ENCODE results near the gene PTGER3. TPM values are rescaled to one million over a fixed set of nuclear protein-coding genes. Genes with fewer than 3 reads are reported as not detected.

The PTGER3 gene
- total and polyA plus RNA-seq, 7 experiments from 2014 or later: 0.07 to 4.3 (median 3.1) TPM; not detected in 3

DNA sequence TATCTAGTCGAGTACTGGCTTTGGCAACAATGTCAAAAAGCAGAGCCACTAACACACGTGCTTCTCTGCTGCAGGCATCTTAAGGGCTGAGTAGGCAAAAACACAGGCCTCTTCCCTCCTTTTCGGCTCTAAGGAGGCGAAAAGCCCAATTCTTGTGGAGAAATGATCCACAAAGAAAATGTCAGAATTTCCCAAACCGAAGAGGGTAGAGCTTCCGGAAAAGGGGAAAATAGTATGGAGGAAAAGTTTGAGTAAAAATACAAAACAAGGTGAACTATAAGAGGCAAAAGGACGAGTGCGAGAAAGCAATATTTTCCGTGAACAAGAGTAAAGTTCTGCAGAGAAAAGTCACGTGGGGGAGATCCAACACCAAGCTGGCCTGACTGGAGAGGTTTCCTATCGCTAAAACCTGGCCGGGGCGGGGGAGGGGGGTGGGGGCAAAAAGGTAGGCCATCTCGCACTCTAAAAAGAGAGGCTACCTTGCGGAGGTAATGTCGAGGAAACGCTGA, 32.7 kb upstream of the PTGER3 start:
- ATAC-seq: no peak
- peaks cover 10 to 24% (median 14%) of the 10 kb centered on the region in 5 donors for H3K27me3 Mint-ChIP-seq
- ChIA-PET CTCF (interaction anchor here (0.8 kb wide), 1 partner anchor 670 kb away, joined by 3 read pairs; no protein-coding TSS in a partner anchor), POLR2A (interaction anchor here (1.1 to 2.1 kb wide), 10 partner anchors 7 to 875 kb away, joined by 3 to 23 read pairs (median 6); partner anchors contain the start of genes ANKRD13C, CTH, LRRC40 and SRSF11)
- Histone ChIP-seq H3K4me3 (ENCODE audit: low read length) (peak overlapping the region; percentile 87), H3K27ac (ENCODE audit: low read depth, low read length) (peak overlapping the region; percentile 95), H3K9me3 (ENCODE audit: control insufficient read depth in 2 of 3, low read length in 3 of 3) (no peaks in the 10 kb centered on the region), H3K4me1 (ENCODE audit: control insufficient read depth in 2 of 2, insufficient read depth in 2 of 2, low read length in 2 of 2) (peaks cover 15 to 19% of the 10 kb centered on the region in 2 donors), H3K36me3 (ENCODE audit: control insufficient read depth in 2 of 3, insufficient read depth in 3 of 3, low read length in 3 of 3) (peaks cover 3 to 31% (median 19%) of the 10 kb centered on the region in 3 experiments), H3K27me3 (ENCODE audit: control insufficient read depth in 2 of 2, insufficient read depth in 2 of 2, low read length in 2 of 2) (no peaks in the 10 kb centered on the region)
- H3K9me3 Mint-ChIP-seq: peaks cover 0 to 8% (median 0%) of the 10 kb centered on the region in 11 donors
- DNase-seq: peak in 1 of 9 donors; percentile 5
- H3K27ac Mint-ChIP-seq: peak overlapping the region; percentile 98 to 100 (median 99)
- peak overlapping the region; percentile 93 to 100 (median 99) for H3K4me3 Mint-ChIP-seq
- peaks cover 2 to 20% (median 11%) of the 10 kb centered on the region in 5 donors for H3K36me3 Mint-ChIP-seq
- intact Hi-C loops (cut with micrococcal nuclease): loop anchor here (1.0 to 2.0 kb wide), 3 partner anchors 15 to 29 kb away; no protein-coding TSS in a partner anchor
- peaks cover 12 to 62% (median 47%) of the 10 kb centered on the region in 7 donors for H3K4me1 Mint-ChIP-seq

DNA sequence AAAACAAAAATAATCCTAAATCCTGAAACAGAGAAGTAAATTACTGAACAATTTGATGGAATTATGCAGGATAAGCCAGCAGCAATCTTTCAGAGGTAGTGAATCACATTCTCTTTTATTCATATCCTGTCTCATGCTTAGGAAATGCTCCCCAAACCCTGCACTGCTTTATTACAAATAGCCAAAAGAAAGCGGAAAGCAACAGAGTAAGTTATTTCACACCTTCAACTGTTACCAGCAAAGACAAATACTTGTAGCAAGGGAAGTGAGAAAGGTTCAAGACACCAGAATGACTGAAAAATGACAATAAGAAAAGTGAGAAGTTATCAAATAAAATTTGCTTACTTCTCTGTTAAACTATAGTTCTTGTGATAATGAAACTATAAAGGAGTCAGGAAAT, 27.1 kb upstream of the PTGER3 start:
- peak overlapping the region in 1 of 10 donors; percentile 15 for H3K4me3 Mint-ChIP-seq

DNA sequence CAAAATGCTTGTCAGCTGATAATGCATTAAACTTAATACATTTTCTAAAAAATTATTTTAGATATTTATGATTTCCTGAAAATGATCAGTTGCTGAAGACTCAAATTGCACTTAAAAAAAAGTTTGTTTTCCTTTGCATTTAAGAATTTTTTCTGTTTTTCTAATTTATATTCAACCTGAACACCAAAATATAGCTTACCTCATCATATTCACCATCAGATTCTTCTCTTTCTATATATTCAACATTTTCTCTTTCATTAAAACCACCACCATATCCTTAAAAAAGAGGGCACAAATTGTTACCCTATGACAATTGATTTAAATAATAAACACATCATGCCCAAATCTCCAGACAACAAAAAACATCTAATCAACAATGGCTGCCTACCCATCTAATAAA, 24.7 kb upstream of the PTGER3 start:
- H3K4me1 ChIP-seq (ENCODE audit: control insufficient read depth in 2 of 2, insufficient read depth in 2 of 2, low read length in 2 of 2): no peaks in the 10 kb centered on the region
- peak overlapping the region in 4 of 9 donors; percentile 9 to 53 (median 36) for H3K27ac Mint-ChIP-seq
- DNase-seq (no peak), ATAC-seq (no peak)
- peaks cover 18 to 53% (median 37%) of the 10 kb centered on the region in 7 donors for H3K4me1 Mint-ChIP-seq
- H3K27me3 ChIP-seq (ENCODE audit: control insufficient read depth in 2 of 2, insufficient read depth in 2 of 2, low read length in 2 of 2): no peaks in the 10 kb centered on the region
- H3K9me3 ChIP-seq (ENCODE audit: control insufficient read depth in 2 of 3, low read length in 3 of 3): no peaks in the 10 kb centered on the region
- H3K9me3 Mint-ChIP-seq: no peaks in the 10 kb centered on the region
- CTCF ChIA-PET: no interaction called here
- intact Hi-C loops (cut with micrococcal nuclease): no loop called here
- no peaks in the 10 kb centered on the region for H3K27me3 Mint-ChIP-seq
- no peak overlapping the region for H3K4me3 Mint-ChIP-seq
- H3K36me3 Mint-ChIP-seq: peaks cover 9 to 56% (median 40%) of the 10 kb centered on the region in 5 donors
- POLR2A ChIA-PET: interaction anchor here (0.7 to 0.9 kb wide), 2 partner anchors 9 to 718 kb away, joined by 3 read pairs; partner anchors contain the start of genes ANKRD13C and ZRANB2
- peaks cover 28 to 87% (median 57%) of the 10 kb centered on the region in 3 experiments for H3K36me3 ChIP-seq (ENCODE audit: control insufficient read depth in 2 of 3, insufficient read depth in 3 of 3, low read length in 3 of 3)
- no peak overlapping the region for H3K27ac ChIP-seq (ENCODE audit: low read depth, low read length)
- no peak overlapping the region for H3K4me3 ChIP-seq (ENCODE audit: low read length)

More for the DNA sequence above, 27.1 kb upstream of the PTGER3 start:
- peak overlapping the region in 2 of 9 donors; percentile 1 to 7 for H3K27ac Mint-ChIP-seq
- H3K4me1 Mint-ChIP-seq: peaks cover 22 to 65% (median 49%) of the 10 kb centered on the region in 7 donors
- H3K27me3 ChIP-seq (ENCODE audit: control insufficient read depth in 2 of 2, insufficient read depth in 2 of 2, low read length in 2 of 2): no peaks in the 10 kb centered on the region
- H3K9me3 ChIP-seq (ENCODE audit: control insufficient read depth in 2 of 3, low read length in 3 of 3): no peaks in the 10 kb centered on the region
- H3K4me1 ChIP-seq (ENCODE audit: control insufficient read depth in 2 of 2, insufficient read depth in 2 of 2, low read length in 2 of 2): peaks cover 10 to 11% of the 10 kb centered on the region in 2 donors
- H3K4me3 ChIP-seq (ENCODE audit: low read length): no peak overlapping the region
- intact Hi-C loops (cut with micrococcal nuclease): no loop called here
- H3K9me3 Mint-ChIP-seq: no peaks in the 10 kb centered on the region
- H3K27me3 Mint-ChIP-seq: no peaks in the 10 kb centered on the region
- no peak overlapping the region for H3K27ac ChIP-seq (ENCODE audit: low read depth, low read length)
- ChIA-PET POLR2A (no interaction called here), CTCF (no interaction called here)
- DNase-seq (no peak), ATAC-seq (no peak)
- H3K36me3 Mint-ChIP-seq: peaks cover 9 to 50% (median 38%) of the 10 kb centered on the region in 5 donors
- peaks cover 18 to 73% (median 54%) of the 10 kb centered on the region in 3 experiments for H3K36me3 ChIP-seq (ENCODE audit: control insufficient read depth in 2 of 3, insufficient read depth in 3 of 3, low read length in 3 of 3)

DNA sequence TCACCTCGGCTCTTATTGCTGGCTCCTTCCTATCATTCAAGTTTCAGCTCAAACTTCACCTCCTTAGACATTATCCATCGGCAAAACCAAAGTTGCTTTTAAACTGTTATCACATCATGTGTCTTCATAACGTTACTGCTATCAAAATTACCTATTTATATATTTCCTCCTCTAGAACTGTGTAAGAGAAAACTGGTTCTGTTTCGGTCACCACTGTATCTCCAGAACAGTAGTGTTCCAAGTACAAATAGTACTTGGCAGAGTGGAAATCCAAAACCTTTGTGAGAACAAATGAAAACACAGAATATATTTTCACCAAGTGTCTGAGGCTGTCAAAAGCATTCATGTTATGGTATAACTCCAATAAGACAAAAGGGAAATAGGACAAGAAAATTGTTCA, 24.1 kb upstream of the PTGER3 start:
- intact Hi-C loops (cut with micrococcal nuclease): no loop called here
- no peaks in the 10 kb centered on the region for H3K4me1 ChIP-seq (ENCODE audit: control insufficient read depth in 2 of 2, insufficient read depth in 2 of 2, low read length in 2 of 2)
- no peaks in the 10 kb centered on the region for H3K9me3 ChIP-seq (ENCODE audit: control insufficient read depth in 2 of 3, low read length in 3 of 3)
- ChIA-PET CTCF (no interaction called here), POLR2A (interaction anchor here (0.7 kb wide), 1 partner anchor 717 kb away, joined by 3 read pairs; the partner anchor contains the start of gene ANKRD13C)
- peaks cover 9 to 58% (median 41%) of the 10 kb centered on the region in 5 donors for H3K36me3 Mint-ChIP-seq
- no peaks in the 10 kb centered on the region for H3K27me3 ChIP-seq (ENCODE audit: control insufficient read depth in 2 of 2, insufficient read depth in 2 of 2, low read length in 2 of 2)
- no peak overlapping the region for H3K4me3 Mint-ChIP-seq
- H3K4me1 Mint-ChIP-seq: peaks cover 18 to 53% (median 36%) of the 10 kb centered on the region in 7 donors
- DNase-seq: no peak
- no peak overlapping the region for H3K27ac ChIP-seq (ENCODE audit: low read depth, low read length)
- no peaks in the 10 kb centered on the region for H3K9me3 Mint-ChIP-seq
- peak overlapping the region in 2 of 9 donors; percentile 11 to 44 for H3K27ac Mint-ChIP-seq
- peaks cover 29 to 83% (median 60%) of the 10 kb centered on the region in 3 experiments for H3K36me3 ChIP-seq (ENCODE audit: control insufficient read depth in 2 of 3, insufficient read depth in 3 of 3, low read length in 3 of 3)
- no peaks in the 10 kb centered on the region for H3K27me3 Mint-ChIP-seq
- no peak for ATAC-seq
- no peak overlapping the region for H3K4me3 ChIP-seq (ENCODE audit: low read length)

DNA sequence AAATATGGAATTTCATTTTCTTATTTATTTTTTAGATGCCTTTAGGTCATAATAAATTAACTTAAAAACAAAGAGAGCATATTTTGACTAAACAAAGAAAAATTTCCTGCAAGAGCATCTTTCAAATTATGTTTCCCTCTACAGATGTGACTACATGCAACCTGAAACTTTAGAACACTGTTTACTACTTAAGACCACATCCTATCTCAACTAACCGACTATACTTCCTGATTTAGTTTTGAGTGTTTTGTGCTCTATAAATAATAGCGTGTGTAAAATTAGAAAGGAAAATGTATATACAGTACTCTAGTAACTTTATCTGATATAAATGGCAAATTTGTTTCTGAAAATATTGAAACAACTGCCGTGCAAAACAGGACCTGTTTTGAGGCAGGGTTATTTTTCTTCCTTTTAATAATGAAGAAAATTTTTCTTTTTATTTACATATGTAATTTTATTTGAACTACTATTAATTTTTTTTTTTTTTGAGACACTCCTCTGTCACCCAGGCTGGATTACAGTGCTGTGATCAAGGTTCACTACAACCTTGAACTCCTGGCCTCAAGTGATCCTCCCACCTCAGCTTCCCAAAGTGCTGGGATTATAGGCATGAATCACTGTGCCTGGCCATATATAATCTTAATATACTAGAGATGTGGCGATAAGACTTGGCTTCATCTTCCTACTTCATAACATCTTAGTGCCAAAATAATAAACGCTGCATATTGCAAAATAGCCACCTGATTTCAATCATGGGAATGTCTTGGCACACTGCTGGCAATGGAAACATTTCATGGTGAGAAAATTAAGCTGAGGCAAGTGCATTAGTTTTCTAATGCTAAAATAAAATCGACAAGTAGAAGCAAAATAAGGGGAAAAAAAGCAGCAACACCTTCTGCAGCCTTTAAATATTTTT, 21.0 kb upstream of the PTGER3 start:
- H3K4me3 Mint-ChIP-seq: peak overlapping the region in 1 of 10 donors; percentile 54
- Histone ChIP-seq H3K27me3 (ENCODE audit: control insufficient read depth in 2 of 2, insufficient read depth in 2 of 2, low read length in 2 of 2) (no peaks in the 10 kb centered on the region), H3K9me3 (ENCODE audit: control insufficient read depth in 2 of 3, low read length in 3 of 3) (no peaks in the 10 kb centered on the region), H3K27ac (ENCODE audit: low read depth, low read length) (no peak overlapping the region), H3K36me3 (ENCODE audit: control insufficient read depth in 2 of 3, insufficient read depth in 3 of 3, low read length in 3 of 3) (peaks cover 42 to 80% (median 62%) of the 10 kb centered on the region in 3 experiments), H3K4me1 (ENCODE audit: control insufficient read depth in 2 of 2, insufficient read depth in 2 of 2, low read length in 2 of 2) (no peaks in the 10 kb centered on the region), H3K4me3 (ENCODE audit: low read length) (no peak overlapping the region)
- no peaks in the 10 kb centered on the region for H3K9me3 Mint-ChIP-seq
- CTCF ChIA-PET: no interaction called here
- POLR2A ChIA-PET: interaction anchor here (1.5 kb wide), 1 partner anchor 12 kb away, joined by 7 read pairs; the partner anchor contains the start of gene ZRANB2
- no peaks in the 10 kb centered on the region for H3K27me3 Mint-ChIP-seq
- H3K4me1 Mint-ChIP-seq: peaks cover 7 to 38% (median 10%) of the 10 kb centered on the region in 7 donors
- intact Hi-C loops (cut with micrococcal nuclease): loop anchor here in 1 of 2 donors (1.0 to 5.0 kb wide), 2 partner anchors 13 to 656 kb away; partner anchors contain the start of genes CTH and ZRANB2
- H3K27ac Mint-ChIP-seq: peak overlapping the region in 5 of 9 donors; percentile 14 to 84 (median 40)
- peaks cover 0 to 47% (median 33%) of the 10 kb centered on the region in 5 donors for H3K36me3 Mint-ChIP-seq
- DNase-seq (no peak), ATAC-seq (no peak)

DNA sequence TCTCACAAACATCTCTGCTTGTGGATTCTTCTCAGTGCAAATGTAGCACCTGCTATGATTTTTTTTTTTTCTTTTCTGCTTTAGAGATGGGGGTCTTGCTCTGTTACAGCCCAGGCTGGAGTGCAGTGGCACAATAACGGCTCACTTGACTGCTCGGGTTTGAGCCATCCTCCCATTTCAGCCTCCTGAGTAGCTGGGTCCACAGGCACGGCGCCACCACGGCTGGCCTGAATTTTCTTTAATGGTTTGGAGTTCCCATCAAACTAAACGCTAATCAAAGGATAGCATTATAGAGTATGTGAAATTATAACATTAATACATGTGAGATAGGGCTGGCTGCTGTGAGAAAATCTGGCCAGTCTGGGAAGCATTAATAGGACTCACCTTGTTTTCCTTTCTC, 7.2 kb upstream of the PTGER3 start:
- H3K4me3 ChIP-seq (ENCODE audit: low read length): no peak overlapping the region
- Mint-ChIP-seq H3K4me1 (peaks cover 0 to 4% (median 2%) of the 10 kb centered on the region in 7 donors), H3K36me3 (peaks cover 0 to 4% (median 0%) of the 10 kb centered on the region in 5 donors), H3K27ac (peak overlapping the region in 3 of 9 donors; percentile 9 to 79 (median 67)), H3K4me3 (no peak overlapping the region), H3K9me3 (no peaks in the 10 kb centered on the region), H3K27me3 (peaks cover 0 to 11% (median 0%) of the 10 kb centered on the region in 5 donors)
- H3K27ac ChIP-seq (ENCODE audit: low read depth, low read length): no peak overlapping the region
- no peaks in the 10 kb centered on the region for H3K4me1 ChIP-seq (ENCODE audit: control insufficient read depth in 2 of 2, insufficient read depth in 2 of 2, low read length in 2 of 2)
- intact Hi-C loops (cut with micrococcal nuclease): loop anchor here (2.0 to 10.0 kb wide), 3 partner anchors 26 to 920 kb away; partner anchors contain the start of gene ZRANB2 (in 1 of the 2)
- DNase-seq (no peak), ATAC-seq (peak; percentile 2)
- no peaks in the 10 kb centered on the region for H3K27me3 ChIP-seq (ENCODE audit: control insufficient read depth in 2 of 2, insufficient read depth in 2 of 2, low read length in 2 of 2)
- H3K9me3 ChIP-seq (ENCODE audit: control insufficient read depth in 2 of 3, low read length in 3 of 3): no peaks in the 10 kb centered on the region
- H3K36me3 ChIP-seq (ENCODE audit: control insufficient read depth in 2 of 3, insufficient read depth in 3 of 3, low read length in 3 of 3): no peaks in the 10 kb centered on the region
- ChIA-PET CTCF (no interaction called here), POLR2A (no interaction called here)

All from naive thymus-derived CD4-positive, alpha-beta T cell (primary cell).